ENCODE results near the gene PKD2L1. TPM values are rescaled to one million over a fixed set of nuclear protein-coding genes. Genes with fewer than 3 reads are reported as not detected.
A peak's percentile ranks its signal among the peaks of the same experiment; 100 is the strongest.
"Not testable (repeated sequence)": the region's sequence is repeated elsewhere in the genome, so short reads cannot be mapped to it uniquely, and the experiment has no call there.

The PKD2L1 gene
- not detected in 3 replicates for total RNA-seq
- long read RNA-seq = 0 reads

- no peaks in the 10 kb centered on the region for H3K4me1 Mint-ChIP-seq (ENCODE audit: low read depth)
- no peak within 1 kb of the TSS for H3K27ac Mint-ChIP-seq (ENCODE audit: unreplicated experiment)
- peaks cover 80% of the 10 kb centered on the region for H3K27me3 Mint-ChIP-seq (ENCODE audit: low read depth)
Observed at GRCh38 chr10:100330079-100330478, at the start of gene PKD2L1. Gene PKD2L1 (minus strand): TSS chr10:100330228. CDS start chr10:100330103, 125 bp downstream.

DNA sequence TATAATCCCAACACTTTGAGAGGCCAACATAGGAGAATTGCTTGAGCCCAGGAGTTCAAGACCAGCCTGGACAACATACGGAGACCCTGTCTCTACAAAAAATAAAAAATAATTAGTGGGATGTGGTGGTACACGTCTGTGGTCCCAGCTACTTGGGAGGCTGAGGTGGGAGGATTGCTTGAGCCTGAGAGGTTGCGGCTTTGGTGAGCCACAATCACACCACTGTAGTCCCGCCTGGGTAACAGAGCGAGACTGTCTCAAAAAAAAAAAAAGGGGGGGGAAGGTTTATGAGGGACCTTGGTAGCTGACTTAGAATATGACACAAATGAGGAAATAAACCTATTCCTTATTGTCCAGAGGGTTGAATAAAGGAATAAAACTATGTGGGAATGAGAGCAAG lies 47.8 kb upstream of the PKD2L1 start:
- Mint-ChIP-seq H3K27me3 (ENCODE audit: low read depth) (no peaks in the 10 kb centered on the region), H3K27ac (ENCODE audit: unreplicated experiment) (no peak overlapping the region), H3K9me3 (ENCODE audit: low read depth) (no peaks in the 10 kb centered on the region), H3K4me3 (ENCODE audit: unreplicated experiment) (no peak overlapping the region), H3K4me1 (ENCODE audit: low read depth) (no peaks in the 10 kb centered on the region), H3K36me3 (ENCODE audit: low read depth) (peaks cover 15% of the 10 kb centered on the region)
- TF ChIP-seq CTCF (IDR thresholded peaks at IDR 0.05) = no peak
- no peak for DNase-seq (ENCODE audit: low spot score)

More at GRCh38 chr10:100330079-100330478, at the start of gene PKD2L1:
- DNase-seq (ENCODE audit: low spot score) = no peak
- Mint-ChIP-seq H3K9me3 (ENCODE audit: low read depth) (no peaks in the 10 kb centered on the region), H3K36me3 (ENCODE audit: low read depth) (no peaks in the 10 kb centered on the region), H3K4me3 (ENCODE audit: unreplicated experiment) (no peak within 1 kb of the TSS)
- no peak for TF ChIP-seq CTCF (IDR thresholded peaks at IDR 0.05)

GRCh38 chr10:100376656-100377055 lies 46.6 kb upstream of the PKD2L1 start:
- not testable (repeated sequence) for H3K27ac Mint-ChIP-seq (ENCODE audit: unreplicated experiment); H3K4me3 Mint-ChIP-seq (ENCODE audit: unreplicated experiment)

DNA sequence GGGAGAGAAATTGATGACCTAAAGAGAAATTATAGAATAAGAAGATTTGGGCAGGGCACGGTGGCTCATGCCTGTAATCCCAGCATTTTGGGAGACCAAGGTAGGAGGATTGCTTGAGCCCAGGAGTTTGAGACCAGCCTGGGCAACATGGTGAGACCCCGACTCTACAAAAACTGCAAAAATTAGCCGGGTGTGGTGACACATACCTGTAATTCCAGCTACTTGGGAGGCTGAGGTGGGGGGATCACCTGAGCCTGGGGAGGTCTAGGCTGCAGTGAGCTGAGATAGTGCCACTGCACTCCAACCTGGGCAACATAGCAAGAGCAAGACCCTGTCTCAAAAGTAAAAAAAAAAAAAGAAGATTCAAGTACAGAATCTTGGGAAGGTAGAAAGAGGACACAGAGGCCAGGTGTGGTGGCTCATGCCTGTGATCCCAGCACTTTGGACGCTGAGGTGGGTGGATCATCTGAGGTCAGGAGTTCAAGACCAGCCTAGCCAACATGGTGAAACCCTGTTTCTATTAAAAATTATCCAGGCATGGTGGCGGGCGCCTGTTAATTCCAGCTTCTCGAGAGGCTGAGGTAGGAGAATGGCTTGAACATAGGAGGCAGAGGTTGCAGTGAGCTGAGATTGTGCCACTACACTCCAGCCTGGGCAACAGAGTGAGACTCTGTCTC lies 44.8 kb upstream of the PKD2L1 start:
- not testable (repeated sequence) for H3K9me3 Mint-ChIP-seq (ENCODE audit: low read depth); H3K4me3 Mint-ChIP-seq (ENCODE audit: unreplicated experiment); H3K27me3 Mint-ChIP-seq (ENCODE audit: low read depth); H3K36me3 Mint-ChIP-seq (ENCODE audit: low read depth); DNase-seq (ENCODE audit: low spot score)
- Mint-ChIP-seq H3K4me1 (ENCODE audit: low read depth) (peaks cover 14% of the 10 kb centered on the region), H3K27ac (ENCODE audit: unreplicated experiment) (peak overlapping the region; percentile 22)

More at GRCh38 chr10:100376656-100377055, 46.6 kb upstream of the PKD2L1 start:
- H3K36me3 Mint-ChIP-seq (ENCODE audit: low read depth); DNase-seq (ENCODE audit: low spot score); H3K27me3 Mint-ChIP-seq (ENCODE audit: low read depth); H3K9me3 Mint-ChIP-seq (ENCODE audit: low read depth); H3K4me1 Mint-ChIP-seq (ENCODE audit: low read depth): not testable (repeated sequence)

- no peak overlapping the region for H3K27ac Mint-ChIP-seq (ENCODE audit: unreplicated experiment)
- TF ChIP-seq CTCF (IDR thresholded peaks at IDR 0.05) = no peak
Observed at GRCh38 chr10:100374200-100374655, 44.2 kb upstream of the PKD2L1 start.

DNA sequence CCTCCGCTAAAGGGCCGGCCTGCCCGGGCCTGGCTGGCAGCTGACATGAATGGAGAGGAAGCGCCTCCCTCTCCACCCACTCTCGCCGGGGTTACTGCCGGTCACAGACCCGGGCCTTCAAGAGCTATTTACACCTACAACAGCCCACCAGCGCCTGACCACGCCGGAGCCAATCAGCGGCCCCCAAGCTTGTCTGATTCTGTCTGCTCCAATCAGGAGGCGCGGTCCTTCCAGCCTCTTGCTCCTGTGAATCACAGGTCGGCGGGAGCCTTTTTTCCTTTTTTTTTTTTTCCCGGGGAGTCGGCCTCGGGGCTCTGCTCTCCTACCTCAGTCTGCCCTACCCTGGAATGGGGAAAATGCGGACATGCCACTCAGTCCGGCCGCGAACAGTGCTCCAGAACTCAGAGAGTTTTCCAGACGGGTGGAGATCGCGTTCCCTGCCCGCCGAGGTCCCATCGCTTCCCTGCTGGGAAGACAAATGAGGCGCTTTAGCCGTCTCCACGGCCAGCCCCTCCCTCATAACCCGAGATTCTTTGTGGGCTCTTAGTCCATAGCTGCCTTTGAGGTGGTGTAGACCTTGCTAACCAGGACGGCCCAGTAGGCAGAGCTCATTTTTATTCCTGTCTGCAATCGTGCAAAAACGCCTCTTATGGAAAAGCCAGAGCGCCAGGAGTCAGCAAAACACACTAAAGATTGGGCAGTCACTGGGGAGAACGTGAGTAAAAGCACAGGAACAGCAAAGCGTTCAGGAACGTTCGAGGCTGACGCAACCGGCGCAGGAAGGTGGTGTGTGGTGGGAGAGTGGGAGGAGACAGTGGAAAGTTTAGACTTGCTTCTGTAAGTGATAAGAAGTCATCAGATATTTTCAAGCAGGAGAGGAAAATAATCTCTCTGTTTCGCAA lies 43.5 kb upstream of the PKD2L1 start:
- H3K4me3 Mint-ChIP-seq (ENCODE audit: unreplicated experiment) = no peak overlapping the region
- no peaks in the 10 kb centered on the region for H3K9me3 Mint-ChIP-seq (ENCODE audit: low read depth)
- H3K27me3 Mint-ChIP-seq (ENCODE audit: low read depth) = no peaks in the 10 kb centered on the region
- H3K36me3 Mint-ChIP-seq (ENCODE audit: low read depth) = no peaks in the 10 kb centered on the region
- DNase-seq (ENCODE audit: low spot score) = peak; percentile 99
- H3K27ac Mint-ChIP-seq (ENCODE audit: unreplicated experiment) = no peak overlapping the region
- peaks cover 14% of the 10 kb centered on the region for H3K4me1 Mint-ChIP-seq (ENCODE audit: low read depth)
- peak; percentile 13 for TF ChIP-seq CTCF (IDR thresholded peaks at IDR 0.05)

More at GRCh38 chr10:100374200-100374655, 44.2 kb upstream of the PKD2L1 start:
- H3K4me3 Mint-ChIP-seq (ENCODE audit: unreplicated experiment) = no peak overlapping the region
- DNase-seq (ENCODE audit: low spot score) = no peak
- H3K36me3 Mint-ChIP-seq (ENCODE audit: low read depth) = no peaks in the 10 kb centered on the region
- H3K9me3 Mint-ChIP-seq (ENCODE audit: low read depth) = no peaks in the 10 kb centered on the region
- H3K4me1 Mint-ChIP-seq (ENCODE audit: low read depth) = peaks cover 14% of the 10 kb centered on the region
- H3K27me3 Mint-ChIP-seq (ENCODE audit: low read depth) = no peaks in the 10 kb centered on the region

Measured in chondrocyte (in vitro differentiated cells).